HG02870 (cell line): ENCODE results near the gene ATP10A.
"Not testable (repeated sequence)": the region's sequence is repeated elsewhere in the genome, so short reads cannot be mapped to it uniquely, and the experiment has no call there.

Experiments used
- ATAC-seq: cut with Tn5 transposase; IDR thresholded peaks from one replicate; pipeline ENCODE4 v1.9.1; 2021; ENCODE audit warnings: mild to moderate bottlenecking, moderate library complexity; ENCODE audit not compliant: unreplicated experiment

Gene ATP10A

DNA sequence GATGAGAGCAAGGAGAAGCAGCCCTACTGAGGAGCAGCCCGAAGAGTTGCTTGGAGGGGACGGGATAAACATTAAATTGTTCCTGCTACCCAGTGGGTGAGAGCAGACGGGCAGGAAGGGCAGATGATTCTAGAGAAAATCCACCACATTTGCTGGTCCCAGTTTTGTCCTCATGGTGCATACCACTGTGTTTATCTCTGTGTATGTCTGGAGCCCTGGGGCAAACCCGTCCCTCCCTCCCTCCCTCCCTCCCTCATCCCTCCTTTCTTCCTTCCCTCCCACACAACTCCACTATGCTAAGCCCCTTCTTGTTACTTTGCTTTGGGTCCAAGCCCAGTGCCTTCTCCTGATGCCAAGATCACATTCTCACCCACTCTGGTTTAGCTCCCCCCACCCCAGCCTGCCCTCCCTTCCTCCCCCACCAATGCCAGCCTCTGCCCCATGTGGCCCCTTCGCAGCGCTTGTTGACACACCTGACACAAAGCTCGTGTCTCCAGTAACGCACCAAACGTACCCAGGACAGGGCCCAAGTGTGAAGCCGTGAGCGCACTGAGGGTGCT is 194.8 kb downstream of the ATP10A start:
- no peak for ATAC-seq

DNA sequence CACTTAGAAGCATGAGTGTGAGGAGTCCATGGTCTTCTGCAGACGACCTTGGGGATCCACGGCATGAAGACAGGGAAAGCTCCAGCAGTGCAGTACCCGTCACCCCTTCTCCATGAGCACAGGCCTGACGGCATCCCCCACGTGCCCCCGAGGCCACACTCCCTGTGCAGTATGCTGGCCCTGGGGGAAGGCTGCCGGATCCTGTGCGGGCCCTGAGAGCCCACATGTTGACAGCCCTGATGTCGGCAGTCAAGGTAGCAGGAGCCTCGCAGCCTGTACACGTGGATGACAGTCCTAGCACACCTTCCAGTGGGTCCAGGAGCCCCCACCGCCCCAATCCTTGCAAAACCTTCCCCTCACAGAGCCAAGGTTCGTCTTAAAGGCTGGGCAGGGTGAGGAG is 195.3 kb downstream of the ATP10A start:
- ATAC-seq: no peak

DNA sequence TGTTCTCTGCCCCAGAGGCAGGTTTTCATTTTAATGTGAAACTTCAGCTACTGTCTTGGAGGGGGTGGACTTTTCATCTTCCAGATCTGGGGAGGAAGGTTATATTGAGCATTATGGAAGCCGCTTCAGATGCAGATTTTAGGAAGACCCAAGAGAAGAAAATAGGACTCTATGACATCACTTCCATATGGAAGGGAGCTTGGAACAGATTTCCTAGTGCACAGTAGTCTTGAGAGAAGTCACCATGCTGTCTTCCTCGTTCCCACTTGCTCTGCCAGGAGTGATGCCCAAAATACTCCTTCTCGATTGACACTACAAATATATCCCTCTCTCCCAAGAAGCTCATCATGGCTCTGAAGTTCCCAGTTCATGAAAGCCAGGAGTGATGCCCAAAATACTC is 197.2 kb downstream of the ATP10A start:
- ATAC-seq: no peak

DNA sequence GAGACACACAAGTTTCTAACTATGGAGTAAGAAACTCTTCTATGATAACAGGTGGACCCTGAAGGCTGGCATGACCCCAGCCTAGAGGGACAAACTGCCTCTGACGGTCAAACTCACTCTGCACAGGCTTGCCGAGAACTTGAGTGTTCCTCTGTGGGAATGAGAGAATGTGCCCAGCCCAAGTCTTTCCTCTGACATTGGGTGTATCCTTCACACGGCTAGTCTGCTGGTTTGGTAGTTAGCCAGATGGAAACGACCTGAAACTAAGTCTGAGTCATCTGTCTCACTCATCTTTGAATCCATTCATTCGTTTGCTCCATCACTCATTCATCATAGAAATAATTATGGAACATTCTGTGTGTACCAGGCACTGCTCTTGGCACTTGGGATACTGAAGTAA is 198.4 kb downstream of the ATP10A start:
- no peak for ATAC-seq

DNA sequence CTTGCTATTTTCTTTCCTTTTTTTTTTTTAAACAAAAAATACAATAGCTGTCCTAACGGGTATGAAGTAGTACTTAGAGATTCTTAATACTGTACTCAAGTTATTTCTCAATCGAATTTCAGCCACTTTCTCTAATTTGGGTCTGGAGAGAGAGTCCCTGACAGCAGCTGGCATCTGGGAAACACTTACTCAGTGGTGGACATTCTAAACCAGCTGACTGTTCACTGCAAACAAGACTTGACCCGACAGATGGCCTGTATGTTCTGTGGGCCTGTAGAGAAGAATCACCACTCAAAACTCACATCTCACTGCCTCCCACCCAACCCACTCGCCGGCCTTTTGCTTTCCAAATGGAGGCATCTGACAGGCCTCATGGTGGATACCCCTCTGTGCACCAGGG is 199.6 kb downstream of the ATP10A start:
- ATAC-seq: no peak

DNA sequence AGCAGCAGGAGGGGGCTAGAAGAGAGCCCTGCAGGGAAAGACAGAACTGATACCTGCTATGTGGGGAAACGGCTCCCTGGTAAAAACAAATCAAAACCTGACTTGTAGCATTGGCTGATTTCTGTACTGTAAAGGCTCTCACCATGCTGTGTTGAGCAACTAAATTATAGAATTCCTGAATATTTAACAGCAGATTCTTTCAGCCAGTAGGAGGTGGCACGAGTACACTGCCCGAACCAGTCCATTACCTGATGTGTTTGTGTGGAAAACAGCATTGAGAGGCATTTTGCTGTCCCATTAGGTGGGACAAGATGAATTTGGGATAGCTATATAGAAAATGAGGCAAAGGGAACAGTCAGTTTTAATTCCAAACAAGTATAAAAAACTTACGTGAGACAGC is 201.2 kb downstream of the ATP10A start:
- ATAC-seq: no peak

DNA sequence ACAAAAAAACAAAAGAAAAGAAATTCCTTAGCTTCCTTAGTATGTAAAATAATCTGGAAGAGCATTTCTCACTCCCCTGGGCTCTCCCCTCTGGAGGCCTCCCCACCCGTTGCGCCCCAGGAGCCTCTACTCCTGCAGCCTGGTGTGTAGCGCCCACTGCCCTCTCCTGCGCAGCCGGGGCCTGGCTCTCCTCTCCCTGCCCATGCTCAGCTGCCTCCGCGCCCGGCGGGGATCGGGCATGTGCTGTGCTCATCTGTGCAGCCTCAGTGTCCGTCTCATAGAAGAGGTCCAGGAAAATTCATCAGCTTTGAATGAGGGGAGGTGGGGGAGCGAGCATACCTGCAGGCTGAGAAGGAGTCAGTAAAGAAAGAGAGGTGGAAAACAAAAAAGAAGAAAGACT is 203.9 kb downstream of the ATP10A start:
- no peak for ATAC-seq

DNA sequence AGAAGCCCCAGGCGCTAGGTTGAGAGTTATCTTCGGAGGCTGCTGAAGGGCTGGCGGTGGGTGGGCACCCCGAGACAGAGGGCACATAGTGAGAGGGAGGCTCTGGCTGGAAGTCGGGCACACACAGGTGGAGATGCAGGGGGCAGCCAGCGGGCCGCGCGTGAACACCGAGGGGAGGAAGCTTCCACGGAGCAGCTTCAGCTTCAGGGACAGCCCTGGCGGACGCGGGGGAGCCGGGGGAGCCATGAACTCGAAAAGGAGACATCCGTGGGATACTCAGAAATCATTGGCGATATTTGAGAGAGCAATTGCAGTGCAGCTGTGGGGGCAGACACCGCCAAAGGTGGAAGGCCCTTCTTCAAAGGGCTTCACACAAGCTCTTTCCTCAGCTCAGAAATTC is 204.6 kb downstream of the ATP10A start:
- no peak for ATAC-seq

DNA sequence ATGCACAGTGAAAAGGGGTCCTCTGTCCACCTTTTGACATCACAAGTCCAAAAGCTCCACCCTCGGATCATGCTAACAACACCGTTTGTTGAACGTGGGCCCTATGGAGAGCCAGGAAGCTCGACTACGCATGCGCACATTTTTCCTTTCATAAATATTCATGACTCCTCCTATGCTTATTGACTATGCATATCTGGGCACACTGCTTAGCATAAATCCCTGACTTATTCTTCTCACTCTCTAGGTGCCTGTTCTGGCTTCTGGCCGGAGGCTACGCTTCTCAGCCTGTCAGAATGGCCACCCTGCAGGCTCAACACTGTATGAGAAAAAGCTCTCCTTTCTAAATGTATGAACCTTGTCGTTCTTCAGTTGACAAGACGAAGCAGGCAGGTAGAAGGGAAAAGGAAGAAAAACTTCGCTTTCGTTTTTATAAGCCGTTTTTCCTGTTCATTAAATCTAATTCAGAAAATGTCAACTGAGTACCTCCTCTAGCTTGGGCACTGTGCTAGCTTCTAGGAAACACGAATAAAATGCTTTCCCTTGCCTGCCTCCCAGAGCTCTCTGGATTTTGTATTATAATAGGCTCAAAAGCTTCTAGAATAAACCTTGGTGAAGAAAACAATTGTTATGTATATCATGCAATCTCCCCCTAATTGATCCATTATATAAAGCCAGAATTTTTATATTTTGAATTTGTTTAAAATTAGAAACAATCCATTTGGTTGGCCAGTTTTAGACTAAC is 207.7 kb downstream of the ATP10A start:
- ATAC-seq: no peak

DNA sequence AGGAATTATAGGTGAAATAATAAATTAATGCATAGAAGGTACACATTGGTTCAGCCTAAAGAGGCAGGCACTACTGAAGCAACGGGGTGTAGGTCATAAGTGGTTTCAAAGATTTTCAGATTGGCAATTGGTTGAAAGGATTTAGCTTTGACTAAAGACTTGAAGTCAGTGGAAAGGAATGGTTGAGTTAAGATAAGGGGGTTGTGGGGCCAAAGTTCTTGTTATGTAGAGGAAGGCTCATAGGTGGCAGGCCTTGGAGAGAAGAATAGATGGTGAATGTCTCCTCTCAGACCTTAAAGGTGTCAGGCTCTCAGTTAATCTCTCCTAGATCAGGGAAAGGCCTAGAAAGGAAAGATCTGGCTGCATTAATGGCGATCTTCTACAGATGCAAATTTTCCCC is 209.8 kb downstream of the ATP10A start:
- ATAC-seq: no peak

DNA sequence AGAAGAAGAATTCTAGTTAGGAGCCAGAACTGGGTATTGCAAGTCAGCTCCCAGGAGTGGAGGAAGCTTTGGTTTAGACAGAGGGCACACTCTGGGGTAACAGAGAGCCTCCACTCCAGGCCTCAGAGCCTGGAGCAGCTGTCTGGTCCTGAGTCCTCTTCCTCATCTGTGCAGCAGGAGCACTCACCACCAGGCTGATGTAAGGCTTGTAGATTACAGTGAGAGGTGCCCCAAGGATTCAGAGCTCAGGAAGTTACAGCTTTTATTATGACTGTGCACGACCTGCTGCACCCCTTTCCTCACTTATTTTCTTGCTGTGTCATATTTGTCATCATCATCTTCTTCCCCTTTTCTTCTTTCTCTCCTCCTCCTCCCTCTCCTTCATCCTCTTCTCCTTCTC is 210.4 kb downstream of the ATP10A start:
- ATAC-seq: no peak

DNA sequence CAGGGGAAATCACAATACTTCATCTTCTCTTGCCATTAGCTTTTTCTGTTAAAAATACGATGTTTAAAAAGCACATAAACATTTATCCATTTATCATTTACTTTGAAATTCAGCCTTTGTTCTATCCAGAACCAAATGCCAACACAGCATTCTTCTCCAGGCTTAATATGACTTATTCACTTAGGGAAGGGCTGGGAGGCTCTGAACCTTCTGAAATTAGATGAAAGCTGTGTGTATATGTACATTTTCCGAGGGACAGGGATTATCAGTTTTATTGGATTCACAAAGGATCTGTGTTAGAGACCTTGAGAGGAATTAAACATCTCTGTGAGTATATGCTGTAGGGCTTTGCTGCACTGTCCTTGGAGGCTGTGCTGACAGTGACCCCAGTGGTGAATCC is 213.7 kb downstream of the ATP10A start:
- ATAC-seq: no peak

DNA sequence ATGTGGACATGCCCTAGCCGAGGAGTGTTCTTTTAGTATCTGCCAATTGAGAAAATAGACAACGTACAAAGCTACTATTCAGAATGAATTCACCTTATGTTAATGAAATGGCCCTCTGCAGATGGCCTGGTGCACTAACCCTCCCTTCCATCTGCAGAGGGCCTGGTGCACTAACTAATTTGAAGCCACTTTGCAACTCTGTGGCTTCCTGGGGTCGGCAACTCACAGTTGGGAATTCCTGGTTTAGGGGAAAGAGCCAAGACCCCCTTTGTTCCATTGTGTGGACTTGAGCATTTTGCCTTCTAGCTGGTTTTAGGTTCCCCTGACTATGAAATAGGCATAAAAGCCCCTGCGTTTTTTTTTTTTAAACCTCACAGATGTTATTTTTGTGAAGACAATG is 220.0 kb downstream of the ATP10A start:
- ATAC-seq: no peak

DNA sequence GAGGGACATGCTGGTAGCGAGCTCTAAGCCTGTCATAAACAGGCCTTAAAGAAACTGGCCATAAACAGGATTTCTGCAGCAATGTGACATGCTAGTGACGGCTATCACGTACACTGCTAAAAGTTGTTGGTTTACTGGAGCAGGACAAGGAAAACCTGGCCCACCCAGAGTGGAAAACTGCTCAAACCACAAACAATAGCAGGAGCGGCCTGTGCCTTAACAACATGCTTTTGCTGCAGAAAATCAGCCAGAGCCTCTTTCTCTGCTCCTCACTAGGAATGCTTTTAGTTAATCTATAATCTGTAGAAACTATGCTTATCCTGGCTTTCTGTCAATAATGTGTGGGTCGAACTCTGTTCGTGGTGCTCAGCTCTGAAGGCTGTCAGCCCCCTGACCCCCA is 221.4 kb downstream of the ATP10A start:
- no peak for ATAC-seq

DNA sequence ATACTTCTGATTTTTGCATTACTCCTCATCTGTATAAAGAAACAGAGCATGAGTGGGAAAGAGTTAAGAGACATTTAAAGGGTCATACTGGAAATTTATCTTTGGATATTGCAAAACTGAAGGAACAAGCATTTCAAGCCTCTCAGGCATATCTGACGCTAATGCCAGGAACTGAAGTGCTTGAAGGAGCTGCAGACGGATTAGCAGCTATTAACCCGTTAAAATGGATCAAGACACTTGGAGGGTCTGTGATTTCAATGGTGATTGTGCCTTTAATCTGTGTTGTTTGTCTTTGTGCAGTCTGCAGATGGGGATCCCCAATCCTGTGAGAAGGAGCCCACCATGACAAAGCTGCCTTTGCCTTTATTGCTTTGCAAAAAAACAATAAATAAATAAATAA is 221.8 kb downstream of the ATP10A start:
- ATAC-seq: no peak

DNA sequence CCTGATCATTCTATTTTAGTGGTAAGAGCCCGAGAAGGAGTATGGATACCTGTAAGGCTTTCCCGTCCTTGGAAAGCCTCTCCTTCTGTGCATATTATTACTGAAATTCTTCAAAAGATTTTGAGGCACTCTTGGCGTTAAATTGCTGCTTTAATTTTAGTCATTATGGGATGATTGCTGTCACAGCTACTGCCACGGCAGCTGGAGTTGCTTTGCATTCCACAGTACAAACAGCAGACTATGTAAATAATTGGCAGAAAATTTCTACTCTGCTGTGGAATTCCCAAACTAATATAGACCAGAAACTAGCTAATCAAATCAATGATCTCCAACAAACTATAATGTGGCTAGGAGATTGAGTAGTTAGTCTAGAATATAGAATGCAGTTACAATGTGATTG is 222.2 kb downstream of the ATP10A start:
- ATAC-seq: not testable (repeated sequence)

DNA sequence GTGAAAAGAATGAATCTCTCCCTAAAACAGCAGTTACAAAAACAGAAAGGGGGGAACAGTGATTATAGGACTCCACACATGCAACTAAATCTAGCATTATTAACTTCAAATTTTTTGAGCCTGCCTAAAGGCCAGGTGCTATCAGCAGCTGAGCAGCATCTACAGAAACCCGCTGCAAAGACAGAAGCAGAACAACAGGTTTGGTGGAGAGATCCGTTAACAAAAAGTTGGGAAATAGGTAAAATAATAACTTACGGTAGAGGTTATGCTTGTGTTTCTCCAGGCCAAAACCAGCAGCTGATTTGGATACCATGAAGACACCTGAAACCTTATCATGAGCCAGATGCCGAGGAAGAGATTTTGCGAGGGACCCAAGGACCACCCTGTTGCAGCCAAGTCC is 222.7 kb downstream of the ATP10A start:
- no peak for ATAC-seq

DNA sequence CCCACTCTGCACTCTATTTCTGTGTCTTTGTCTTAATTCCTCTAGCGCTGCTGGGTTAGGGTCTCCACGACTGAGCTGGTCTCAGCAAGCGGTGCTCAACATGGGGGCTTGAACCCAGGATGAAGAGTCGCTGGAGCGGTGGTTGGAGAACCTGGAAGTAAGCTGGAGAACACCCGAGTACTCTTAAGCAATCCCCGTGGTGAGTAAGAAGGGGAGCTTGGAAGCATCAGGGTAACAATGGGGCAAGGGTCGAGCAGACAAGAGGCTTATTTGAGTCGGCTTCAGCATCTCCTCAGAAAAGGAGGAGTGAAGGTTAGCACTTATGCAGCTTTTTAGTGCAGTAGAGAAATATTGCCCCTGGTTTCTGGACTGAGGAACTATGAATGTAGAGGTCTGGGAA is 226.6 kb downstream of the ATP10A start:
- ATAC-seq: not testable (repeated sequence)

DNA sequence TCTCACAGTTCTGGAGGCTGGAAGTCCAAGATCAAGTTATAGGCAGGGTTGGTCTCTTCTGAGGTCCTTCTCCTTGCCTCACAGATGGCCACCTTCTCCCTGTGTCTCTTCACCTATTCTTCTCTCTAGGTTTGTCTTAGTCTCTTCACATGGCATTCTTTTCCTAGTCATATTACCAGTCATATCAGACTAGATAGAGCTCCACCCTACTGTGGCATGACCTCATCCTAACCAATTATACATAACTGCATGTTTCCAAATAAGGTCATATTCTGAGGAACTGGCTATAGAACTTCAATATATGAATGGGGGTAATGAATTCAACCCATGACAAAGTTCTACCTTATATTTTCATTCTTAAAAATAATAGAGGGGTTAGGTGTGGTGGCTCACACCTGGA is 227.9 kb downstream of the ATP10A start:
- ATAC-seq: no peak

DNA sequence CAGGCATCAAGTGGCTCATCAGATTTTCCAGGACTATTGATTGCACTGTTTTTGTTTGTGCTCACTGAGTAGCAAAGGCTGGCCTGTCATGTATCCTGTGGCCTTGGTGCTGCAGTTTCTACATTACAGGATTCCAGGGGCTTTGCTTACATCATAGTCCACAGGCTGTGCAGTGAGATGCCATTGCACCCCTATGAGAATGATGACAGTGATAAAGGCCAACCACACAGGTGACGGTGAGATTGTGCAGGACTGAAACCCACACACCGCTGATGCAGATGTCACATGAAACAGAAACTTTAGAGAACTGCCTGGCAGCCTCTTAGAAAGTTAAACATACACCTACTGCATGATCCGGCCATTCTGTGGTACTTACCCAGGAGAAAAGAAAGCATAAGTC is 229.3 kb downstream of the ATP10A start:
- no peak for ATAC-seq

DNA sequence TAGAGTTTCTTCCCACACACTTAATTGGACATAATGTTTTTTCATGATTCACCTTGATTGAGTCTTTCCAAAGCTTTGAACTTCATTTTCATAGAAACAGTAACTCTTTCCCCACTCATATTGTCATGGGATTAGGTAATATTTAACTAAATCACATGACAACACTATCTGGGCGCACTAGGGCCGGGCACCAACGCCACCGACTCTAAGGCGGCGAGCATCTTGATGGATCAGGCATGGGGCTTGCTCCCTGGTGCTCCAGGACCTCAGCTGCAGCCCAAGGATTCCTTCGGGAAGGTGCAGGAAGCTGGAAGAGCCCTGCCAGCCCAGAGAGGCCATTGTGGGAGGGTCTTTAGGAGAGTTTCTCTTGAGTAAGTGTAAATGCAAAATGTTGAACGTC is 231.2 kb downstream of the ATP10A start:
- ATAC-seq: no peak
